GM19468 (cell line): ENCODE results near the gene PINK1.

ENCODE experiments used
- ATAC-seq: cut with Tn5 transposase; IDR thresholded peaks from one replicate; pipeline ENCODE4 v1.9.1; 2021; ENCODE audit warnings: mild to moderate bottlenecking, moderate library complexity, moderate number of reproducible peaks; ENCODE audit not compliant: unreplicated experiment; ENCODE audit errors: extremely low read depth

PINK1 gene

DNA sequence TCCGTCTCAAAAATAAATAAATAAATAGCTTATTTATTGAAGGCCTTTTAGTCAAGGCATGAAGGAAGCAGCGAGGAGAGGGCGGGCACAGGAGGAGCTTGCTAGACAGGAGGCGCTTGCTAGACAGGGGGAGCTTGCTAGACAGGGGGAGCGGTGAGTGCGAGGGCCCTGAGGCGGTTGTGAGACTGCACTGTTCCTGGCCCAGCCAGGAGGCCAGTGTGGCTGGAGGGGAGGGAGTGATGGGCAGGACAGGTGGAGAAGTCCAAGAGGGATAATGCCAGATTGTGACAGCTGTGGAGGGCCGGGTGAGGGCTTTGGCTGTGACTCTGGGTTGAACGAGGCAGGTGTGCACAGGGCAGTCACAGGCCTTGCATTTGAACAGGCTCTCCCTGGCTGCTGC is 66.3 kb downstream of the PINK1 start:
- ATAC-seq: no peak

DNA sequence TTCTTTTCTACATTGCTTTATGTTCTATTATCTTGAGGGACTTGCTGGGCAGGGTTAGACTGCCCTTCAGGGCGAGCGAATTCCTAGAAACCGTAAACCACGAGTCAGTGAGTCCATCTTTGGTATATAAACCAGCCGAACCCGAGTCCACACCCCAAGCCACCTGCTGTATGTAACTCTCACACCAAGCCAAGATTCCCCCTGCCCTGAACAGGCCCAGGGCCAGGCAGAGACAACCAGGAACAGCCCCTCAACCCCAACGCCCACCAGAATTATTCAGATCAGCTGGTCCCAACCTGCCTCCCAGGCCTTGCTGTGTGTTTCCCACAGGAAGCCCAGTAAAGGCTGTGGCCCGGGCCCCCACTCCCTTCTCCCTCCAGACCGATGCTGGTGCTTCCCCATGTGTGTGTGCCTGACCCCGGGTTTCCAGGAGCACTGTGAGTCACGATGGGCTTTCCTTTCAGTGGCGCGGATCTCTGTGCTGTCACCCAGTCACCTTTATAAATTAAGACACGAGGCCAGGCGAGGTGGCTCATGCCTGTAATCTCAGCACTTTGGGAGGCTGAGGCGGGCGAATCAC is 67.5 kb downstream of the PINK1 start:
- no peak for ATAC-seq
